NOMO-1 treated with dmso at 0.1 percent for 144 hours (cell line): Measurements from ENCODE around the gene PTER.

Experiments
- DNase-seq: peaks from one replicate; lab custom pipeline; 2025; ENCODE audit not compliant: unreplicated experiment; lab: John Stamatoyannopoulos, UW

The PTER gene, protein sequence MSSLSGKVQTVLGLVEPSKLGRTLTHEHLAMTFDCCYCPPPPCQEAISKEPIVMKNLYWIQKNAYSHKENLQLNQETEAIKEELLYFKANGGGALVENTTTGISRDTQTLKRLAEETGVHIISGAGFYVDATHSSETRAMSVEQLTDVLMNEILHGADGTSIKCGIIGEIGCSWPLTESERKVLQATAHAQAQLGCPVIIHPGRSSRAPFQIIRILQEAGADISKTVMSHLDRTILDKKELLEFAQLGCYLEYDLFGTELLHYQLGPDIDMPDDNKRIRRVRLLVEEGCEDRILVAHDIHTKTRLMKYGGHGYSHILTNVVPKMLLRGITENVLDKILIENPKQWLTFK

DNA sequence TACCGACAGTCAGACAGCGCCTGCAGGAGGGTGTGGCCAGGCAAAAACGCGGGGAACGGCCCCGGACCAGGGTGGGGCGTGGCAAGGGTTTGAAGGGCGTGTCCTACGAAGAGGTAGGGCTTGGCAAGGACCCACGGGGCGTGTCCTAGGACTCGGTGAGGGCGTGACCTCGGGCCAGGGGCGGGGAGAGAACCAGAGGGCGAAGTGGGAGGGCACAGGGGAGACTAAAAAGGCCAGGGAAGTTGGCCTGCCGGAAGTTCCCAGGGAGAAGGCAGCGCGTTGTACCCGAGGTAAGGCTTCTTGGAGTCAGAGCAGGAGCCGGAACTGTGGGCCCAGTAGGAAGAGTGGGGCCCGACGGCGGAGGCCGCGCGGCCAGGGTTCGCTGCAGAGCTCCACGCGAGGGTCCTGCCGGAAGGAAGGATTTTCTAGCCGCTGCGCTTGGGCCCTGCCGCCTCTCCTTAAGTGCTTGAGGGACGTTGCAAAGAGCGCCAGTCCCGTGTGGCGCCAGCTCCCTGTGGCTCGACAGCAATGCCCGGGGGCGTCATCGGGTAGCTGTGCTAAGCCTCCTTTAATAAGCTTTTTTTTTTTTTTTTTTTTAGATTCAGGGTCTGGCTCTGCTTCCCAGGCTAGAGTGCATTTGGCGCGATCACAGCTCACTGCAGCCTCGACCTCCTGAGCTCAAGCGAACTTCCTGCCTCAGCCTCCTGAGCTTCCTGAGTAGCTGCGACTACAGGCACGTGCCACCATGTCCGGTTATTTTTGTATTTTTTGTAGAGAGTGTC, at the start of gene PTER:
Gene PTER, plus strand, starts transcription at position 253 of the 782 bp plus-strand sequence. CDS start 47,375 bp downstream, outside the sequence.
- DNase-seq = peak; percentile 94

- DNase-seq = no peak
Measured at GRCh38 chr10:16392531-16393069, 44.2 kb upstream of the PTER start.

GRCh38 chr10:16393271-16393858, 43.4 kb upstream of the PTER start:
- DNase-seq = no peak

DNA sequence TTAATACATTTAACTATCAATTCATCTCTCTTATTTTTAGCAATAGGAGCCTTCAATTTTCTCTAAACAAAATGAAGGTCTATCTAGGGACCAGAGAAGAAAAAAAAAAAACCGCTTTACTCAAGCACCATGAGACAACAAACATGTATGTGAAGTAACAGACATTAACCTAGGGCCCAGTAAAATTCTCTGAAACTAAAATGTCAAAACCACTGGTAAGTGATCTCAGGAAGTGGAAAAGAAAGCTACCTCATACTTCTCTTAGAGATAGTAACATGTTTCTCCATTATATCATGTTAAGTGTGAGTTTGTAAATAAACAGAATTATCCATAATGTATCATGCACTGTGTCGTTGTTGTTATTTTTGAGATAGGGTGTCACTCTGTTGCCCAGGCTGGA, 35.4 kb upstream of the PTER start:
- no peak for DNase-seq

- no peak for DNase-seq
Measured at GRCh38 chr10:16408379-16408778, 28.4 kb upstream of the PTER start.

- DNase-seq = no peak
Measured at GRCh38 chr10:16417341-16417740, 19.5 kb upstream of the PTER start.

DNA sequence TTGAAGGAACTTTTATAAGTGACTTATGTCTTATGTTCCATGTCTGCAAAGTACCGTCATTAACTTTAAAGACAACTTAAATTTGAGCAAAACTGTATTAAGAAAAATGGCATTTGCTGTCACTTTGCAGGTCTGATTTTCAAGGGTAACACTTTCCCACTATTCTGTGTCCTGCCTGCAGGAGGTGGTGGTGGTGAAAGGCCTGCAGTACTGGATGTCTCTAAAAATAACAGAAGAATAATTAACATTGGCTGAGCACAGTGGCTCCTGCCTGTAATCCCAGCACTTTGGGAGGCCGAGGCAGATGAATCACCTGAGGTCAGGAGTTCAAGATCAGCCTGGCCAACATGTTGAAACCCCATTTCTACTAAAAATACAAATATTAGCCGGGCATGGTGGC, 13.2 kb upstream of the PTER start:
- no peak for DNase-seq

DNA sequence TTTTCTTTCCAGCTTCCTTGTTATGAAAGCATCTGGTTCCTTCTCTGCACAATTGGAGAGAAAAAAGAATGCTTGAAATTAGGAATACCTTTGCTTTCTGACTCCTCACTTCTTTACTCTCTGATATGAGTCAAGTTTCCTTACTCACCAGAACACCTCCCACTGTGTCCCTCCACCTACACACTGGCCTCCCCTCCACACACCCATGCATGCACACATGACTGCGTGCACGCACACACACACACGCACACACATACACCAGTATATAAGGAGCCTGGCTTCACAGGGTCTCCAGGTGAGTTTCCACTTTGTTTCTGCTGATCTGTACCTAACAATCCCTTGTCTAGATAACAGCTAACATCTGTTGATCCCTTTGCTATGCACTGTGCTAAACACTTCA, 11.4 kb upstream of the PTER start:
- no peak for DNase-seq

- no peak for DNase-seq
Measured at GRCh38 chr10:16429539-16429938, 7.3 kb upstream of the PTER start.

DNA sequence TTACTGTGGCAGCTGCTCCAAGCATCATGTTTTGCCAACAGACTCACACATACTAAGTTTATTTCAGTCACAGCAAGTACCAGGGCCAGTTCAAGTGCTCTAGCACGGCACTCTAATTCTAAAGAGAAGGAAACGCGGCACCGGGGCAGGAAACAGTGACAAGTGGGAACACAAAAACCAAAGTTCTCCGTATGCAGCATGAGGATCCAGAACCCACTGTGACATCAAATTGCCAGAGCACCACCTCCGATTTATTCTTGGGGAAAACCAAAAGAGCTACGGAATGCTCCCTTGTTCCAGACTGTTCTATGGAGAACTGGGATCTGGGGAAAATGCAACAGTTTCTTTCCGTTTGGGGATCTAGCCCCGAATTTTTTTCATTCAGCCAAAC, 448 bp upstream of the PTER start:
- no peak for DNase-seq

DNA sequence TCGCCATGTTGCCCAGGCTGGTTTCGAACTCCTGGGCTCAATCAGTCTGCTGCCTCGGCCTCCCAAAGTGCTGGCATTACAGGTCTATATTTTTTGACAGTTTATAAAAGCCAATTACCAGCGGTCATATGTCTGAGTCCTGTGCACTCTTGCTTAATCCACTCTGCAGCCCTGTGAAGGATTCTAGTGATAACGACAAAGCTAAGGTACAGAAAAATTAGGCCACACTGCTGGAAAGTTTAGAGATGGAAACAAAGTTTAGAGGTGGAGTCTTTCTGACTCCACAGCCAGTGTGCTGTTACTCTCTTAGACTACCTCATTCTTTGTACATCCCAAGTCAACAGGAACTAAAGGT, 707 bp downstream of the PTER start:
- DNase-seq = no peak

- no peak for DNase-seq
Measured at GRCh38 chr10:16439295-16439694, 2.5 kb downstream of the PTER start.

DNA sequence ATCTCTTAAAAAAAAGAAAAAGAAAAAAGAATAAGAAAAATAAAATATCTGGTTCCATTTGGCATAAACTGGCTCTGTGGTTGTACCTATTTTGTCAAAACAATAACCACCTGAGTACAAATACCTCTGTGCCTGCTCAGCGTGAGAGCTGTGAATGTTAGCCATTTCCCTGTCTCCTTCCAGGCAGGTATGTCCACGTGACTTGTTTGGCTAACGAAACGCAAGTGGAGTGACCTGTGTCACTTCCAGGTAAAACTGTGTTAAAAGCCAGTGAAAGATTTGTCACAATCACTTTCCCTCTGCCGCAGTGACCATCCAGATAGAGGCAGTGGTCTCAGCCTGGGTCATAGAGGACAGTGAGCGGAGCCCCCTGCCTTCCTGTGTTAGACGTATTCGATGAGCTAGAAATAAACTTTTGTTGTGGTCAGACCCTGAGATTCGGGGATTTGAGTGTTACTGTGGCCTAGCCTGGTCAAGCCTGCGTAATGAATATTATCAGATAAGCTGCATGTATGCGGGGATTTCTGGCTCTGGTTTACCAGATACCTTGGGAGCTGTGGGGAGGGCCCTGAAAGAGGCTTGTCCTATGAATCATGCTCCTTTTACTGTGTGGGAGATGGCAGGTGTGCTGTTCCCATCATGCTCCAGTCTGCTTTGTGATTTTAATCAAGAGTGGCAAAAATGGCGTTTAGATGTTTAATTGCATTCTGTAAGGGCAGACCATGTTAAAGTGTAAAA, 3.8 kb downstream of the PTER start:
- no peak for DNase-seq

GRCh38 chr10:16441173-16441840, 4.5 kb downstream of the PTER start:
- no peak for DNase-seq

DNA sequence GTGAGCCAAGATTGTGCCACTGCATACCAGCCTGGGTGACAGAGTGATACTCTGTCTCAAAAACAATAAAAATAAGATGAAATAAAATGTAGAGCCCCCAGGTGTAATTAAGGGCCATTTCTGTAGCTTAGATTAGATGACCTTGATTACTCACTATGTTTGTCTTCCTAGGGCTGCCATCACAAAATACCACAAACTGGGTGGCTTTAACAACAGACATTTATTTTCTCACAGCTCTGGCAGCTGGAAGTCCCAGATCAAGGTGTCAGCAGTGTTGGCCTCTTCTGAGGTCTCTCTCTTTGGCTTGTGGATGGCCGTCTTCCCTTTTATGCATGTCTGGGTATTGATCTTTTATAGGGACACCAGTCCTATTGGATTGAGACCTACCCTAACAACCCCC, 6.1 kb downstream of the PTER start:
- no peak for DNase-seq

DNA sequence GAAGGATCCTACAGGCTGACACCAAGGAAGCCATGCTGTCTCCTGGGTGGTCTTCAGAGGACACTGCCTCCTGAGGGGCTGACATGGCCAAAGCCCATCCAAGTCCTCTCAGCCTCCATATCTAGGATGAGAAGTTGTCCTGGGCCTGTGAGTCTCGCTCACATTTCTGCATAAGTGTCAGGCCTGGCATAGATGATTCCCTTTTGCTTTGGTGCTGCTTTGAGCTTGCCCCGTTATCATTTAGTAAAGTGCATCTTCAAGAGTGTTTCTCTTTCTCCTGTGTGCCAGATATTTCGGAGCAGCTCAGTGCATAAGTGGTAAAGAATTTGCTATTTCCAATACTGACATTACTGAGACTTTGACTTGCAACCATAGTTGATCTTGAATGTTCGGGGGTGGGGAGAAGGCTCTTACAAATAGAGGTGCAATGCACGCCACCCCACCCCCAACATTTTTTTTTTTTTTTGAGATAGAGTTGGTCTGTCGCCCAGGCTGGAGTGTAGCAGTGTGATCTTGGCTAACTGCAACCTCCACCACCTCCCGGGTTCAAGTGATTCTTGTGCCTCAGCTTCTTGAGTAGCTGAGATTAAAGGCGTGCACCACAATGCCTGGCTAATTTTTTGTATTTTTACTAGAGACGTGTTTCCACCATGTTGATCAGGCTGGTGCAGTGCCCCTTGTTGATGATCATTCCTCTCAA, 9.1 kb downstream of the PTER start:
- no peak for DNase-seq

DNA sequence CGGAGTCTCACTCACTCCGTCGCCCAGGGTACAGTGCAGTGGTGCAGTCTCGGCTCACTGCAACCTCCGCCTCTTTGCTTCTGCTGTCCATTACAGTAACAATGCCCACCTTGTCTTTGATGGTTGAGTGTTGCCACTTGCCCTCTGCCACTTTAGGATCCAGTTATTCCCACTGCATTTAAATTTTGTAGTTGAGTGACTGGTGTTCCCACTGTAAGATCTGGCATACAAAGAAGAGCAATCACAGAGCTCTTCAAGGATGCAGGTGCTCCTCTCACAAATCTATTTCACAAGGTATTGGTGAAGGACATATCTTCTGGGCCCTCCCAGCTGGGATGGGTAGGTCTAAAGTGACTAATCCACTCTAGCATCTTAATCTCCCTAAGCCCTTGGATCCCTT, 12.6 kb downstream of the PTER start:
- DNase-seq = no peak

DNA sequence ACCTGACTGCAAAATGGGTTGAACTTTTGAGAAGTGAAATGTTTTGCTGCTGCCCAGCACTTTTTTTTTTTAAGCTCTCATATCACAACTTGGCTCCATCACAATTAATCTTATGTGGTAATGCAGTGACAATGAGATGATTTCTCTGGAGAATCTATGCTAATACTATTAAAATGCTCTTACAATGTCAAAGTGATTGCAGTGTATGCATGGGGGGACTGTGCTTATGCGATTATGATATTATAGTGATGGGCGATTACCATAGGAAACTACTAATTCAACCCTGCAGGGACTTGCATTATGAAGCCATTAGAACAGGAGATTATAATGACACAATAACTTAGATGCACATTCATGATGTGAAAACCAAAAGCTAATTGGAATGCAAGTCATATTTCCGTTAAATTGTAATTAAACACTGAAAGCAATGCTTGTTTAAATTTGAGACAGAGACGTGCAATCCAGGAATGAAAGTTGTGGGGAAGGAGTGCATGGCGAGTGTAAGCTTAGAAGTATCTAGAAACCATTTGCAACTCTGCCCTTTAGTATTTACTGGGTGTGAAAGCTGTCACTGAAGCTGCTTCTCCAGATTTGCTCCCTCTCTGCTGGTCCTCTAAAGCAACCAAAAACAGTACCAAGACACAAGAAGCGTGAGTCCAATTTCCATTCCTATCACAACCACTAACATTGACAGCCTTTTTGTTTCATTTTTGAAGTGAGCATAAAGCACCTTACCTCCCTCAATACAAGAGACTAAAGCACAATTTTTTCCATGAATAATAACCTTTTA, 21.6 kb downstream of the PTER start:
- DNase-seq = no peak

GRCh38 chr10:16459423-16459939, 22.7 kb downstream of the PTER start:
- DNase-seq = no peak
